Measurements from ENCODE around the gene GRM8.

Gene GRM8

GRCh38 chr7:127194571-127194970 lies 58.2 kb downstream of the GRM8 start (continued):
- no peak for TF ChIP-seq ZBTB49 (tag by site-specific recombination; IDR thresholded peaks at IDR 0.05; ENCODE audit: low read depth)
- TF ChIP-seq ZNF350 (tag by site-specific recombination; IDR thresholded peaks at IDR 0.05), result no peak
- TF ChIP-seq OVOL3 (tag by site-specific recombination; IDR thresholded peaks at IDR 0.05), result no peak

GRCh38 chr7:127189886-127190285 lies 62.9 kb downstream of the GRM8 start:
- Histone ChIP-seq H3K4me3 (ENCODE audit: low read depth, low read length) (no peak overlapping the region), H3K36me3 (ENCODE audit: control insufficient read depth in 2 of 2, insufficient read depth in 1 of 2, low read length in 2 of 2) (no peaks in the 10 kb centered on the region), H3K4me1 (ENCODE audit: control insufficient read depth, insufficient read depth, low read length) (peaks cover 8% of the 10 kb centered on the region), H3K9me3 (ENCODE audit: control insufficient read depth, insufficient read depth, low read depth, low read length) (no peaks in the 10 kb centered on the region), H3K27ac (ENCODE audit: extremely low read depth, low read depth, low read length) (no peak overlapping the region; the same call in 1 of the 2 replicates)
- CTCF ChIA-PET, result interaction anchor here (0.6 kb wide), 1 partner anchor 390 kb away, joined by 3 read pairs; no protein-coding TSS in a partner anchor
- TF ChIP-seq ZNF350 (tag by site-specific recombination; IDR thresholded peaks at IDR 0.05), result no peak
- no peak for TF ChIP-seq SCRT1 (tag by site-specific recombination; IDR thresholded peaks at IDR 0.05; ENCODE audit: borderline replicate concordance)
- no peak for TF ChIP-seq ZNF48 (tag by site-specific recombination; IDR thresholded peaks at IDR 0.05)
- no peak for TF ChIP-seq ZNF394 (tag by site-specific recombination; IDR thresholded peaks at IDR 0.05; ENCODE audit: borderline replicate concordance)
- TF ChIP-seq TSHZ1 (tag by site-specific recombination; IDR thresholded peaks at IDR 0.05; ENCODE audit: borderline replicate concordance), result no peak
- no peak for TF ChIP-seq ZNF292 (tag by site-specific recombination; IDR thresholded peaks at IDR 0.05; ENCODE audit: borderline replicate concordance, low read depth)
- TF ChIP-seq ZNF37A (tag by site-specific recombination; IDR thresholded peaks at IDR 0.05), result no peak
- no peak for TF ChIP-seq ZNF558 (tag by site-specific recombination; IDR thresholded peaks at IDR 0.05)
- POLR2A ChIA-PET, result no interaction called here

- Histone ChIP-seq H3K27ac (ENCODE audit: extremely low read depth, low read depth, low read length) (no peak overlapping the region), H3K9me3 (ENCODE audit: control insufficient read depth, insufficient read depth, low read depth, low read length) (no peaks in the 10 kb centered on the region), H3K4me1 (ENCODE audit: control insufficient read depth, insufficient read depth, low read length) (peaks cover 8% of the 10 kb centered on the region), H3K36me3 (ENCODE audit: control insufficient read depth in 2 of 2, insufficient read depth in 1 of 2, low read length in 2 of 2) (no peaks in the 10 kb centered on the region), H3K4me3 (ENCODE audit: low read depth, low read length) (no peak overlapping the region)
- TF ChIP-seq ZBTB10 (tag by site-specific recombination; IDR thresholded peaks at IDR 0.05), result peak; percentile 26; the same call in 1 of the 2 replicates
- TF ChIP-seq ZSCAN4 (tag by site-specific recombination; IDR thresholded peaks at IDR 0.05), result no peak
- CTCF ChIA-PET, result interaction anchor here (0.8 kb wide), 1 partner anchor 66 kb away, joined by 4 read pairs; no protein-coding TSS in a partner anchor
- POLR2A ChIA-PET, result interaction anchor here (0.5 kb wide), 1 partner anchor 23 kb away, joined by 3 read pairs; no protein-coding TSS in a partner anchor
Measured at GRCh38 chr7:127189074-127189473, 63.7 kb downstream of the GRM8 start.
